ENCODE results near the gene LAMA1.

- TF ChIP-seq, protein P1, sequence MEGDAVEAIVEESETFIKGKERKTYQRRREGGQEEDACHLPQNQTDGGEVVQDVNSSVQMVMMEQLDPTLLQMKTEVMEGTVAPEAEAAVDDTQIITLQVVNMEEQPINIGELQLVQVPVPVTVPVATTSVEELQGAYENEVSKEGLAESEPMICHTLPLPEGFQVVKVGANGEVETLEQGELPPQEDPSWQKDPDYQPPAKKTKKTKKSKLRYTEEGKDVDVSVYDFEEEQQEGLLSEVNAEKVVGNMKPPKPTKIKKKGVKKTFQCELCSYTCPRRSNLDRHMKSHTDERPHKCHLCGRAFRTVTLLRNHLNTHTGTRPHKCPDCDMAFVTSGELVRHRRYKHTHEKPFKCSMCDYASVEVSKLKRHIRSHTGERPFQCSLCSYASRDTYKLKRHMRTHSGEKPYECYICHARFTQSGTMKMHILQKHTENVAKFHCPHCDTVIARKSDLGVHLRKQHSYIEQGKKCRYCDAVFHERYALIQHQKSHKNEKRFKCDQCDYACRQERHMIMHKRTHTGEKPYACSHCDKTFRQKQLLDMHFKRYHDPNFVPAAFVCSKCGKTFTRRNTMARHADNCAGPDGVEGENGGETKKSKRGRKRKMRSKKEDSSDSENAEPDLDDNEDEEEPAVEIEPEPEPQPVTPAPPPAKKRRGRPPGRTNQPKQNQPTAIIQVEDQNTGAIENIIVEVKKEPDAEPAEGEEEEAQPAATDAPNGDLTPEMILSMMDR (IDR thresholded peaks at IDR 0.05; ENCODE audit: low read depth, low read length, poor library complexity, severe bottlenecking): no peak
- no peak for TF ChIP-seq EZH2phosphoT487 (IDR thresholded peaks at IDR 0.05; ENCODE audit: borderline replicate concordance, low read length)
Measured at GRCh38 chr18:6955304-6955703, 162.3 kb downstream of the LAMA1 start.
